CD4-positive, alpha-beta T cell treated with Interleukin-6 at 100 ng/mL for 8 hours (primary cell): ENCODE data around the gene KIF26B.
"Not testable (repeated sequence)": the region's sequence is repeated elsewhere in the genome, so short reads cannot be mapped to it uniquely, and the experiment has no call there.

ENCODE experiments used
- DNase-seq: peaks from one replicate; pipeline ENCODE4 v3.0.0-alpha.2; 2020; ENCODE audit warnings: mixed read lengths, low spot score

Gene KIF26B

DNA sequence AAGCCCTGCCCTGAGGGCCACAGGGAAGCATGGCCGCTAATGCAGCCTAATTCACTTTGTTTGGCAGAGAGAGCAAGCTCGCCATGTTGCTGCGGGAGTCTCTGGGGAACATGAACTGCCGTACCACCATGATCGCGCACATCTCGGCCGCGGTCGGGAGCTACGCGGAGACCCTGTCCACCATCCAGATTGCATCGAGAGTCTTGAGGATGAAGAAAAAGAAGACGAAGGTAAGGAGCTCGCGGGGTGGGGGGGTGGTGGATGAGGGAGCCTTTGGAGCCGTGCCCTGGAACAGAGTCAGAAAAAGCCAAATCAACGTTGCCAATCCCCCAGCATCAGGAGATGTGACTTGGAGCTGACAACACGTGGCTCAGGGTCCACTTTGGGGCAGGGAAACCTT lies 529.4 kb downstream of the KIF26B start:
- no peak for DNase-seq

DNA sequence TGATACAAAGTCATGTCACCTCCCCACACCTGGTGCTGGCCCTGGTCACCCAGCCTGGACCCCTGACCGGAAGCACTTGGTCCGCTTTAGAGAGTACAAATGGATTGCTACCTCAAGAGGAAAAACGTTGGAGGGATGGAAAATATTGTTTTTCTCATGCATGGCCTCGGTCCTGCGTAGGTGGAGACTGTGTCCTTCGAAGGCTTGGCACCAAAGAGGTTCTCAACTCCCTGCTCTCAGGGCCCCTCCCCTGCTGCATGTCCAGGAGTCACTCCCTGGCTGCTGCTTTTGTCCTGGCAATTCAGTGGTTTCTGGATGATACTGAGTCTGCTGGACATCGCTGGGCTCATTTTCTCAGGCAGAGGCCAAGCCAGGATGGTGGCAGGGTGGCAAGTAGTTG lies 529.8 kb downstream of the KIF26B start:
- DNase-seq = no peak

DNA sequence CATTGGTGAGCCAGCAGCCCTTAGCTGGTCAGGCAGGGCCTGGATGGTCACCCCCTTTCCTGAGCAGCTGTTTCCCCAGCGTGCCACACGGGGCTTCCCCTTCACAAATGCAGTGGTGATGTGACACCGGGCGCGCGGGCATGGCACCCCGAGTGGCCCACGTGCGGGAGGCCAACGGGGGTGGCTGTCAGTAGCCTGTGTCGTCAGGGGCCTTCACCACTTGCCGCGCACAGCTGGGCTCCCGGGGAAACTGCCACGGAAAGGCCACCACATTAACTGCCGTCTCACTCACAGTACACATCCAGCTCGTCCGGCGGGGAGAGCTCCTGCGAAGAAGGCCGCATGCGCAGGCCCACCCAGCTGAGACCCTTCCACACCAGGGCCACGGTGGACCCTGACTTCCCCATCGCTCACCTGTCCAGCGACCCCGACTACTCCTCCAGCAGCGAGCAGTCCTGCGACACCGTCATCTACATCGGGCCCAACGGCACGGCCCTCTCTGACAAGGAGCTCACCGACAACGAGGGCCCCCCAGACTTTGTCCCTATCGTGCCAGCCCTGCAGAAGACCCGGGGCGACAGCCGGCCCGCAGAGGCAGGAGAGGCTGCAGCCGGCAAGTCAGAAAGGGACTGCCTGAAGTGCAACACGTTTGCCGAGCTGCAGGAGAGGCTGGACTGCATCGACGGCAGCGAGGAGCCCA lies 530.5 kb downstream of the KIF26B start:
- DNase-seq = no peak

DNA sequence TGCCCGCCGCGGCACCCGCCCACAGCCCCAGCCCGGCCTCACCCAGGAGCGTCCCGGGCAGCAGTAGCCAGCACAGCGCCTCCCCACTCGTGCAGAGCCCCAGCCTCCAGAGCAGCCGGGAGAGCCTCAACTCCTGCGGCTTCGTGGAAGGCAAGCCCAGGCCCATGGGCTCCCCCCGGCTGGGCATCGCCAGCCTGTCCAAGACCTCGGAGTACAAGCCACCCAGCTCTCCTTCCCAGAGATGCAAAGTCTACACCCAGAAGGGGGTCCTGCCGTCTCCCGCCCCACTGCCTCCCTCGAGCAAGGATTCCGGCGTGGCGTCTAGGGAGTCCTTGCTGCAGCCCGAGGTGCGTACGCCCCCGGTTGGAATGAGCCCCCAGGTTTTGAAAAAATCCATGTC lies 531.2 kb downstream of the KIF26B start:
- no peak for DNase-seq

DNA sequence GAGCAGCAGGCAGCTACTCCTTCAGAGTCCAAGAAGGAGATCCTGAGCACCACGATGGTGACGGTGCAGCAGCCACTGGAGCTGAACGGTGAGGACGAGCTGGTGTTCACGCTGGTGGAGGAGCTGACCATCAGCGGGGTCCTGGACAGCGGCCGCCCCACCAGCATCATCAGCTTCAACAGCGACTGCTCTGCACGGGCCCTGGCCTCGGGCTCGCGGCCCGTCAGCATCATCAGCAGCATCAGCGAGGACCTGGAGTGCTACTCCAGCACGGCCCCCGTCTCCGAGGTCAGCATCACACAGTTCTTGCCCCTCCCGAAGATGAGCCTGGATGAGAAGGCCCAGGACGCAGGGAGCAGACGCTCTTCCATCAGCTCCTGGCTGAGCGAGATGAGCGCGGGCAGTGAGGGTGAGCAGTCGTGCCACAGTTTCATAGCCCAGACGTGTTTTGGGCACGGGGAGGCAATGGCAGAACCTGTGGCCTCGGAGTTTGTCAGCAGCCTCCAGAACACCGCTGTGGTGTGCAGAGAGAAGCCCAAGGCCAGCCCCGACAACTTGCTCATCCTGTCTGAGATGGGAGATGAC lies 531.8 kb downstream of the KIF26B start:
- DNase-seq = no peak

DNA sequence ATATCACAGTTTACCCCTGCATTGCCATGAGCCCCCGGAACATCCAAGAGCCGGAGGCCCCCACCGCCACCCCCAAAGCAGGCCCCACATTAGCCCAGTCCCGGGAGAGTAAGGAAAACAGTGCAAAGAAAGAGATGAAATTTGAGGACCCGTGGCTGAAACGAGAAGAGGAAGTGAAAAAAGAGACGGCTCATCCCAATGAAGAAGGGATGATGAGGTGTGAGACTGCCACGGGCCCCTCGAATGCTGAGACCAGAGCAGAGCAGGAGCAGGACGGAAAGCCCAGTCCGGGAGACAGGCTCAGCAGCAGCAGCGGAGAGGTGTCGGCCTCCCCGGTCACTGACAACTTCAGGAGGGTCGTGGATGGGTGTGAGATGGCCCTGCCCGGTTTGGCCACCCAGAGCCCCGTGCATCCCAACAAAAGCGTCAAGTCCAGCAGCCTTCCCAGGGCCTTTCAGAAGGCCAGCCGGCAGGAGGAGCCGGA lies 532.4 kb downstream of the KIF26B start:
- no peak for DNase-seq

DNA sequence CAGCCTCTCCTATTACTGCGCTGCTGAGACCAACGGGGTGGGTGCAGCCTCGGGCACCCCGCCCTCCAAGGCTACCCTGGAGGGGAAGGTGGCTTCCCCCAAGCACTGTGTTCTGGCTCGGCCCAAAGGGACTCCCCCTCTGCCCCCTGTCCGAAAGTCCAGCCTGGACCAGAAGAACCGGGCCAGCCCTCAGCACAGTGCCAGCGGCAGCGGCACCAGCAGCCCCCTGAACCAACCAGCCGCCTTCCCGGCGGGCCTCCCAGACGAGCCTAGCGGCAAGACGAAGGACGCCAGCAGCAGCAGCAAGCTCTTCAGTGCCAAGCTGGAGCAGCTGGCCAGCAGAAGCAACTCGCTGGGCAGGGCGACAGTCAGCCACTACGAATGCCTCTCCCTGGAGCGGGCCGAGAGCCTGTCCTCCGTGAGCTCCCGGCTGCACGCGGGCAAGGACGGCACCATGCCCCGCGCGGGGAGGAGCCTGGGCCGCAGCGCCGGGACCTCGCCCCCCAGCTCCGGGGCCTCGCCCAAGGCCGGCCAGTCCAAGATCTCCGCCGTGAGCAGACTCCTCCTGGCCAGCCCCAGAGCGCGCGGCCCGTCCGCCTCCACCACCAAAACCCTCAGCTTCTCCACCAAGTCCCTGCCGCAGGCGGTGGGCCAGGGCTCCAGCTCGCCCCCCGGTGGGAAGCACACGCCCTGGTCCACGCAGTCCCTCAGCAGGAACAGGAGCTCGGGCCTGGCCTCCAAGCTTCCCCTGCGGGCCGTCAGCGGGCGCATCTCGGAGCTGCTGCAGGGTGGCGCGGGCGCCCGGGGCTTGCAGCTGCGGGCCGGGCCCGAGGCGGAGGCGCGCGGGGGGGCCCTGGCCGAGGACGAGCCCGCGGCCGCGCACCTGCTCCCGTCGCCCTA lies 533.1 kb downstream of the KIF26B start:
- no peak for DNase-seq

DNA sequence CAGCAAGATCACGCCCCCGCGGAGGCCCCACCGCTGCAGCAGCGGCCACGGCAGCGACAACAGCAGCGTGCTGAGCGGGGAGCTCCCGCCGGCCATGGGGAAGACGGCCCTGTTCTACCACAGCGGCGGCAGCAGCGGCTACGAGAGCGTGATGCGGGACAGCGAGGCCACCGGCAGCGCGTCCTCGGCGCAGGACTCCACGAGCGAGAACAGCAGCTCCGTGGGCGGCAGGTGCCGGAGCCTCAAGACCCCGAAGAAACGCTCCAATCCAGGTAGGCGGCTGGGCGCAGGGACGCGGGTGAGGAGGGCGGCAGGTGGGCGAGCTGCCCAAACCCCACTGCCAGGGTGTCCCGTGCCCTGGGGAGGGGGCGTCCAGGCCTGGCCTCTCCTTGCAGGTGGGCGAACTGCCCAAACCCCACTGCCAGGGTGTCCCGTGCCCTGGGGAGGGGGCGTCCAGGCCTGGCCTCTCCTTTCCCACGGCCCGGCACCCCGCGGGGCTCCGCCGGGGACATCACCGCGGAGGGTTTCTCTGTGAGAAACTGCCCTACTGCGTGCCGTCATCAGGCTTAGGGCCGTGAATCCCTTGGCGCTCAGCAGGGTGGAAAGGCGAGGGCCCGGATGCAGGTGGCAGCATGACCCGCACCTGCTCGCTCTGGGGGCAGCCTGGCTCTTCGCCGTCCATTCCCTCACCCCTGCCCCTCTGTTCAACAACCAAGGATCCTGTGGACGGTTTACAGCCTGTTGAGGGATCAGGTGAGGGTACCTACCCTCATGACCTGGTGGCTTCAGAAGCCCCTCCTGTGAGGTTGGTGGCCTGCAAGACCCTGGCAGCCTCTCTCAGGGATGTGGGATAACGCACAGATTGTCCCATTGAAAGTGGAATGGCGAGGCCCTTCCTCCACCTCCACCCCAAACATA lies 534.0 kb downstream of the KIF26B start:
- DNase-seq = no peak

DNA sequence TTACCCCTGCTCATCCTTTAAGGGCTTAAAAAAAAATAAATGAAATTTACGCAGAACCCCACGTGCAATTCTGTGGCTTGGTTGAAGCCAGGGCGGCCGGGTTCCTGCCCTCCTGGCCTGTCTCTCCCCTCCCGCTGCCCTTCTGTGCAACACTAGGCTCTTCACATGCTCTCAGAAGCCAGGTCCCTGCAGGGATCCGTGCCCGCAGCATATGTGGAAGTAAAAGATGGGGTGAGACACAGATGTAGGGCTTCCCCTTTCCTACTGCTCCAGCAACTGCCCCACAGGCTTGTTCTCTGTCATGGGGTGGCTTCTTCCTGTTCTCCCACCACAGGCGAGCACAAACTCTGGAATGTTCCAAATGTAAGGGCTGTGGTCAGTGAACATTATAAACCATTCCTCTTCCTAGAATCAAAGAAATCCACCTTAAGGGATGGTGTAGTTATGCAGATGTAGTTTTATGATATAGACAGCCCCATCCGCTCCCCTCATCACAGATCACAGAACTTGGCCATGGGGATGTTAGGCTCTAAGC lies 535.4 kb downstream of the KIF26B start:
- DNase-seq = no peak

DNA sequence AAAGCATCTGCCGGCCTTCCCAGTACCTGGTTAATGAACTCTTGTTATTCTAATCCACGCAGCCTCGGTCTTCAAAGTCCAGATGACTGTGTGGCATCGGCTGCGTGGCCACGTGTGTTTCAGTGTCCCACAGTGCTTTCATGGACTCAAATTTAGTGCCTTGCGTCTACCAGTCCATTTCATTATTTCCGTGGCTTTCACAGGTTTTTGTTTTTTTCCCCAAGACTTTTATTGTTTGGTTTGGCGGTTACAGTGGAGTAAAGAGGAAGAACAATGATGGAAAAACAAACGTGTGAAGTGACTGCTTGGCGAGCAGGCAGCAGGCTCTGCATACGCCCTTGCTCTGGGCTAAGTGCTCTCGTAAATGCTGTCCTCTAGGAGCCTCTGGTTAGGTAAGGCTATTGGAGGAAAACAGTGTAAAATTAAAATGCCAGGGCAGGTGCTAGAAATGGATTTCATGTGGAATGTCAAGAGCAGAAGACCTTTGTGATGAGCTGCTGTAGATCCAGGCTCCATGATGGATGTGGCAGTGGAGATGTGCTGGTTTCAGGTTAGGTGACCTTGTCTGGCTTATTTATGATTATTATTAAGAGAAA lies 536.3 kb downstream of the KIF26B start:
- DNase-seq = no peak

DNA sequence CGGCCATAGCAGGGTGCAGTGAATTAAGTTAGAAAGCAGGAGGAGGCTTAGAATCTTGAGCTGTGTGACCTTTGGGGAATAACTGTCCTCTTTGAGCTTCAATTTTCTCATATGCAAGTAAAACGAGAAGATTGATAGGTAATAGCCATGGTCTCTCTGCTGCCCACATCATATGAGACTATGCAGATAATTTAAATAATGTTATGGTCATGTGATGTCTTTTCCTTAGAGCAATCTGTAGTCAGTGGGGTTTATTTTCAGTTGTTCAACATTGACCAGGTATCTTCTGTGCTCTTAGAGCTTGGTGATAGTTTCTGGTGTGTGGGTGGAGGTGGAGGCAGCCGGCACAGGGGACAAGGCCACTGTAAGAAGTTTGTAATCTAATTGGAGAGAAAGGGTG lies 537.1 kb downstream of the KIF26B start:
- no peak for DNase-seq

DNA sequence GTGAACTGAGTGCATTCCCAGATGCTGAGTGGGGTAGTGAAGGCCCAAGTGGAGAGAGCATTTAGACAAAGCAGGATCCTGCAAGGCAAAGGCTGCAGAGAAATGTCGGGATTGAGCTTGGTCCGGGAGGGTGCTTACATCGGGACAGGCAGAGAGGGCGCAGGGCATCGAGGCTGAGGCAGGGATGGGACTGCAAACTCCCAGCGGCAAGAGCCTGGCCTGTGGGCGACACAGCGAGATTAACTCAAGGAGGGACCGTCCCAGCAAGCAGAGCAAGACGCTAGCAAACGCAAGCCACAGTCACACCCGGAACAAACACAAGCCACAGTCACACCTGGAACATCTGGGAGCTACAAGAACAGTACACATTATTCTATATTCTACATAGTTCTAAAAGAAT lies 537.5 kb downstream of the KIF26B start:
- DNase-seq = no peak

DNA sequence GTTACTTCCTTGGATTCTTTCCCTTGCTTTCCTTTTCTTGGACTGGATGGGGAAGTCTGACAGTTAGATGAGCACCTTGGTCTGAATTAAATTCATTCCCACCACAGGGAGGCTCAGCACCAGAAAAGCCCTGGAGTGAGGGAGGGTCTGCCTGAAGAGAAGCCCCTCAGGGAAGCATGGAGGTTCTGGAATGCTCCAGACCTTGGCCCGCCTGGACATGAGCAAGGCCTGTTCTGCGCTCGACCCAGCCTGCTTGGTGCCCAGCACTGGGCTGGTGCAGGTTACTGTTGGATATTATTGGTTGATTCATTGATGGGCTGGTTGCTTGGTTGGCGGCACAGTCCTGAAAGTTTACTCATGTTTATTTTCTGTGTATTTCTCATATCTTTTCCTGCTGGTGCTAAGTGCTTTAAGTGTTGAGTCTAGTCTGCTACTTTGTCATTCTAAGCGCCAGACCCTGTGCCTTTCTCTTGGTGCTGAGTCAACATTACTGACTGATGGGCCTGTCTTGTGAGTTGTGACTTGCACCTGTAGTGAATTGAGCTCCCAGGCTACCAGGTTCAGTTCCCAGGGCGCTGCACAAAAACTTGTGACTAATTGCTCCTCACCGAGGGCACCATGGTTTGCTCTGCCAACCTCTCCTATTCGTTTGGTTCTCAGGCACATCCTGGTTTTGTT lies 538.5 kb downstream of the KIF26B start:
- no peak for DNase-seq

DNA sequence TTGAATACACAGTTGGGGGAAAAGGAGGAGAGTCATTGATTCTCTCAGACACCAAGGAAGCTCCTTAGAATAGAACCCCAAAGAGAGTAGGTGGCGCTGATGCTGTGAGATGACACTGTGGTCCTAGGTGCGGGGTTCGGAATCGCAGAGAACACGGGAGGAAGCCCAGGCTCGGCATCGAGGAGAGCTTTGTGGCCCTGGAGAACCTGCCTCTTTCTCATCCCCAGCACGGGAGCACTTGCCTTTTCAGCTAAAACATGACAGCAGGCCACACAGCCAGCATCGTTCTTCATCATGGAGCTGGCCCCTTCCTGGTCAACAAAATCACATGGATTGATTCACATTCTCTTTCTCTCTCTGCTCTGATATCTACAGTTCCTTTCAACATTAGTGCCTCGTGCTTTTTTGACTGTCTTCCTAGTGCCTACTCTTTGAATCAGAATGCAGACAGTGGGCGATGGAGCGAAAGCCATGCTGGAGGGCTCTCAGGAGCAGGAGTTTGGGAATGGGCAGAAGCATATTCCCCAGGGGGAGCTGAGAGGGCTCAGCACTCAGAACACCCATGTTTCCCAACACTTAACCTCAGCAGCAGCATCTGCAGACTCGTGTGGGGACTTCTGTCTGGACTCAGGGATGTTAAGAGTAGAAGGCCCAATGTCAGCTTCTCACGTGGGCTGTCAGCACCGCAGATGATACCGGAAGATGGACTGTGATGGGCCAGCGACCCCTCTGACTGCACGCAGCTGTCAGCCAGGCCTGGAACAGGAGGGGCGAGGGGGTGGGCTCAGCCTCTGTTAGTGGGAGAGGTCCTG lies 539.4 kb downstream of the KIF26B start:
- no peak for DNase-seq

DNA sequence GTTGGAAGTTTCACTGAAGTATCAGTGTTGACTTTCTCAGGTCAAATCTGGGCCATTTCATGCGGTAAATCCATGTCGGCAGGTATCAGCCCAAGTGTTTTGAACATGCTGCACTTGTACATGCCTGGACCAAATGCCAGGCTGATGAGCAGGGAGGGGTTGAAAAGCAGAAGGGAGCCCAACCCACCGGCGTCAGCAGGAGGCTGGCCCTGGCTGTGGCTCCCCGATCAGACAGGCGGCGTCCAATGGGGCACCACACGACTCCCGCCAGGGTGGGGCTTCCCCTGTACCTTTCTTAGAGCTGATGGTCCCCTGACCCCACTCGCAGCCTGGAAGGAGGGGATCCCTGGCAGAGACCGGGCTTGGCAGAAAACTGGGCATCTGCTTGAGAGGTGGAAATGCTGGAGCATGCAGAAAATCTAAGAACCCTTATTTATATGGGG lies 540.0 kb downstream of the KIF26B start:
- DNase-seq = no peak

DNA sequence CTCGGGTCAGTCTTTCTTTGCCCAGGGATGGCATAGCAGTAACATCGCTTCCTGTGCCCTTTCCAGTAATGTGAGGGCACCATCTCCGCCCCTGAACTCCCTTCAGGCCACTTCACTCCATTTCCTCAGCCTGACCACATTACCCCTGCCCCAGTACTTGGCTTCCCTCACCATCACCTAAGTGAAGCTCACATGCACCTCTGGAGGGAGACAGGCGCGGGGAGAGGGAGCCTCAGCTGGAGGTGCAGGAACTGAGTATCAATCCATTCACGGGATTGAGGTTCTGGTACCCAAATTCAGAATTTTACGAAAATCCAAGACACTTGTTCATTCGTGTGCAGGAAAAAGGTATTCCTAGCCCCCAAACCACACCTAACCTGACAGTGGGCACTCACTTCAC lies 540.4 kb downstream of the KIF26B start:
- DNase-seq = no peak

DNA sequence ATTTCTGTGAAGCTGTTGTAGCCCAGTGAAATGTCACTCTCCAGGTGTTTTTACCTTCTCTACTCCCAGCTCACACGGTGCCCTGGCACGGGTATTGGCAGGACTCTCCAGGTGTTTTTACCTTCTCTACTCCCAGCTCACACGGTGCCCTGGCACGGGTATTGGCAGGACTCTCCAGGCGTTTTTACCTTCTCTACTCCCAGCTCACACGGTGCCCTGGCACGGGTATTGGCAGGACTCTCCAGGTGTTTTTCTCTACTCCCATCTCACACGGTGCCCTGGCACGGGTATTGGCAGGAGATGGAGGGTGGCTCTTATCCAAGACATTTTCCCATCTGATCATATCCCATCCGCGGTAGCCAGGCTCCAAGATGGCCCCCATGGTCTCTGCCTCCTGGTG lies 540.9 kb downstream of the KIF26B start:
- DNase-seq = not testable (repeated sequence)

DNA sequence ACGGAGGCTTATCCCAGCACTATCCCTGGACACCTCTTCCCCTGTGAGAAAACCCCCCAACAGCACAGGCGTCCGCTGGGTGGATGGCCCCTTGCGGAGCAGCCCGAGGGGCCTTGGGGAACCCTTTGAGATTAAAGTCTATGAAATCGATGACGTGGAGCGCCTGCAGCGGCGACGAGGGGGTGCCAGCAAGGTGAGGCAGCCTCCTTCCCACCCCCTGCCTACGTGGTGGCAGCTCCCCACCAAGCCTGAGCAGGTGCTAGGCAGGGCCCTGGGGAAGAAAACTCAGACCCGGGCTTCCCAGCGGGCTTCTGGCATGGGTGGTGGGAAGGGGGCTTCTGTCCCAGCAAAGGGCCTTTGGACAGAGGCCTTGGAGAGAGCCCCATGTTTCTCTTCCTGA lies 543.3 kb downstream of the KIF26B start:
- DNase-seq = no peak

DNA sequence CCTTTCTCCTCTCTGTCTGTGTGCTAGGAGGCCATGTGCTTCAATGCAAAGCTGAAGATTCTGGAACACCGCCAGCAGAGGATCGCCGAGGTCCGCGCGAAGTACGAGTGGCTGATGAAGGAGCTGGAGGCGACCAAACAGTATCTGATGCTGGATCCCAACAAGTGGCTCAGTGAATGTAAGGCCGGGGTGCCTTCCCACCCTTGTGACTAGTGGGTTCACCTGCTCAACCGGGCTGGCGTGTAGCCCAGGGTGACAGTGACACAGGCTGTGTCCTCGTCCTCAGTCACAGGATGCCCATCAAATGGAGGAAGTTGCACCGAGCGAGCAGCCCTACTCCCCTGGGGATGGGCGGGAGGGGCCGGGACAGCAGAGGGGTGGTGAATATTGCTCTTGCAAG lies 544.1 kb downstream of the KIF26B start:
- no peak for DNase-seq

DNA sequence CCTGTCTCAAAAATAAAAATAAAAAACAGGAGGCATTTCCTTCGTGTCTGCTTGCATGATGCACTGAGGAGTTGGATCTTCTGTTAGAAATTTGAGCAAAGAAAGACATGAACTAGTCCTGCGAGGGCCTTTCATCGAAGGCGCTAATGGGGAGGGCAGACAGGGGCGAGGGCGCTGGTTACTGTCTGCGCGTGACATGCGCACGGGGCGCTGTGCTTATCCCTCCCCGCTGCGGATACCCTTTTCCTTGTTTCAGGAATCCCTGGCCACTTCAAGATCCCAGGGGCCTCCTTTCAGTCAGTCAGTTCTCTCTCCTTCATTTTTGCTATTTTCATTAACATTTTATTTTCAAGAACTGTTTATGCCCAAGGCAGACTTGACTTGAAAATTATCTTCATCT lies 545.8 kb downstream of the KIF26B start:
- DNase-seq = no peak
